Ishikawa (cell line): ENCODE results near the gene TUBGCP3.

Experiments
- CEBPB ChIP-seq: IDR thresholded peaks from 2 replicates; pipeline ENCODE4 v1.6.1; 2012
- CREB1 ChIP-seq: IDR thresholded peaks from 2 replicates; pipeline ENCODE4 v1.6.1; 2012; ENCODE audit warnings: low read depth
- EGR1 ChIP-seq: IDR thresholded peaks from 2 replicates; pipeline ENCODE4 v1.6.1; 2012
- EP300 ChIP-seq: IDR thresholded peaks from 2 replicates; pipeline ENCODE4 v1.6.1; 2012; ENCODE audit warnings: borderline replicate concordance
- FOXM1 ChIP-seq: IDR thresholded peaks from 2 replicates; pipeline ENCODE4 v1.6.1; 2012; ENCODE audit warnings: low read depth, borderline replicate concordance
- MAX ChIP-seq: IDR thresholded peaks from 2 replicates; pipeline ENCODE4 v1.6.1; 2012
- NFIC ChIP-seq: IDR thresholded peaks from 2 replicates; pipeline ENCODE4 v1.6.1; 2012
- RAD21 ChIP-seq: IDR thresholded peaks from 2 replicates; pipeline ENCODE4 v1.6.1; 2012; ENCODE audit warnings: low read depth
- REST ChIP-seq: IDR thresholded peaks from 2 replicates; pipeline ENCODE4 v1.6.1; 2012; ENCODE audit warnings: low read depth, mild to moderate bottlenecking
- TAF1 ChIP-seq: IDR thresholded peaks from 2 replicates; pipeline ENCODE4 v1.6.1; 2012; ENCODE audit warnings: low read depth, mild to moderate bottlenecking
- TCF12 ChIP-seq: IDR thresholded peaks from 2 replicates; pipeline ENCODE4 v1.6.1; 2012; ENCODE audit warnings: low read depth
- USF1 ChIP-seq: IDR thresholded peaks from 2 replicates; pipeline ENCODE4 v1.6.1; 2012
- ZBTB7A ChIP-seq: IDR thresholded peaks from 2 replicates; pipeline ENCODE4 v1.6.1; 2012; ENCODE audit warnings: low read depth

- TF ChIP-seq CREB1 = no peak
- no peak for TF ChIP-seq MAX
- no peak for TF ChIP-seq ZBTB7A
- TF ChIP-seq EGR1 = no peak
- no peak for TF ChIP-seq TAF1
- TF ChIP-seq RAD21 = no peak
- no peak for TF ChIP-seq NFIC
- no peak for TF ChIP-seq REST
- no peak for TF ChIP-seq TCF12
- TF ChIP-seq EP300 = no peak
- no peak for TF ChIP-seq USF1
- TF ChIP-seq CEBPB = no peak
- no peak for TF ChIP-seq FOXM1
These were observed 133.2 kb downstream of the TUBGCP3 start for GRCh38 chr13:112454648-112455334.
